Measurements from ENCODE around the gene SLC36A2.

The SLC36A2 gene

GRCh38 chr5:151293624-151294023, 53.7 kb downstream of the SLC36A2 start:
- TF ChIP-seq CTCF (IDR thresholded peaks at IDR 0.05; ENCODE audit: low read length) = no peak
- TF ChIP-seq EZH2 (optimal IDR thresholded peaks at IDR 0.05; ENCODE audit: low read depth, low read length) = no peak
- TF ChIP-seq EZH2phosphoT487 (IDR thresholded peaks at IDR 0.05; ENCODE audit: low read length) = no peak
- Histone ChIP-seq H3K9me3 (replicated peaks; ENCODE audit: insufficient read depth, low read length) (no peaks in the 10 kb centered on the region), H3K27ac (ENCODE audit: low read length) (no peak overlapping the region), H3K9me2 (replicated peaks; ENCODE audit: insufficient read depth, low read length) (no peaks in the 10 kb centered on the region), H3K9ac (ENCODE audit: low read length) (no peak overlapping the region), H3K79me2 (ENCODE audit: low read length) (no peaks in the 10 kb centered on the region), H3F3A (ENCODE audit: insufficient read depth, low read length) (no peaks in the 10 kb centered on the region), H2AFZ (ENCODE audit: low read length) (no peak overlapping the region), H3K4me2 (ENCODE audit: low read depth, low read length) (no peak overlapping the region), H3K4me3 (ENCODE audit: low read length) (no peak overlapping the region), H4K20me1 (ENCODE audit: insufficient read depth, low read length) (no peaks in the 10 kb centered on the region), H3K27me3 (replicated peaks; ENCODE audit: insufficient read depth, low read length) (no peaks in the 10 kb centered on the region), H3K4me1 (ENCODE audit: low read length) (no peaks in the 10 kb centered on the region), H3K36me3 (replicated peaks; ENCODE audit: insufficient read depth, low read length) (no peaks in the 10 kb centered on the region)
- no peak for DNase-seq

- no peak for DNase-seq
Observed at GRCh38 chr5:151288180-151288579, 59.2 kb downstream of the SLC36A2 start.

GRCh38 chr5:151286246-151286645, 61.1 kb downstream of the SLC36A2 start:
- H4K20me1 ChIP-seq (ENCODE audit: insufficient read depth, low read length) = no peaks in the 10 kb centered on the region
- no peak overlapping the region for H3K4me3 ChIP-seq (ENCODE audit: low read length)
- H3F3A ChIP-seq (ENCODE audit: insufficient read depth, low read length) = no peaks in the 10 kb centered on the region
- DNase-seq = no peak
- no peaks in the 10 kb centered on the region for H3K4me1 ChIP-seq (ENCODE audit: low read length)
- no peaks in the 10 kb centered on the region for H3K27me3 ChIP-seq (replicated peaks; ENCODE audit: insufficient read depth, low read length)
- no peak overlapping the region for H2AFZ ChIP-seq (ENCODE audit: low read length)
- no peak overlapping the region for H3K27ac ChIP-seq (ENCODE audit: low read length)
- no peak overlapping the region for H3K4me2 ChIP-seq (ENCODE audit: low read depth, low read length)
- no peaks in the 10 kb centered on the region for H3K79me2 ChIP-seq (ENCODE audit: low read length)
- H3K9ac ChIP-seq (ENCODE audit: low read length) = no peak overlapping the region
- H3K9me2 ChIP-seq (replicated peaks; ENCODE audit: insufficient read depth, low read length) = no peaks in the 10 kb centered on the region
- H3K9me3 ChIP-seq (replicated peaks; ENCODE audit: insufficient read depth, low read length) = no peaks in the 10 kb centered on the region
- H3K36me3 ChIP-seq (replicated peaks; ENCODE audit: insufficient read depth, low read length) = no peaks in the 10 kb centered on the region
- no peak for TF ChIP-seq EZH2phosphoT487 (IDR thresholded peaks at IDR 0.05; ENCODE audit: low read length)
- no peak for TF ChIP-seq CTCF (IDR thresholded peaks at IDR 0.05; ENCODE audit: low read length)
- no peak for TF ChIP-seq EZH2 (optimal IDR thresholded peaks at IDR 0.05; ENCODE audit: low read depth, low read length)

More at GRCh38 chr5:151288180-151288579, 59.2 kb downstream of the SLC36A2 start:
- Histone ChIP-seq H3K4me1 (ENCODE audit: low read length) (no peaks in the 10 kb centered on the region), H3K9me3 (replicated peaks; ENCODE audit: insufficient read depth, low read length) (no peaks in the 10 kb centered on the region), H3K4me2 (ENCODE audit: low read depth, low read length) (no peak overlapping the region), H3K9me2 (replicated peaks; ENCODE audit: insufficient read depth, low read length) (no peaks in the 10 kb centered on the region), H3K27ac (ENCODE audit: low read length) (no peak overlapping the region), H2AFZ (ENCODE audit: low read length) (no peak overlapping the region), H3K36me3 (replicated peaks; ENCODE audit: insufficient read depth, low read length) (no peaks in the 10 kb centered on the region), H3K27me3 (replicated peaks; ENCODE audit: insufficient read depth, low read length) (no peaks in the 10 kb centered on the region), H3K79me2 (ENCODE audit: low read length) (no peaks in the 10 kb centered on the region), H4K20me1 (ENCODE audit: insufficient read depth, low read length) (no peaks in the 10 kb centered on the region), H3K9ac (ENCODE audit: low read length) (no peak overlapping the region), H3F3A (ENCODE audit: insufficient read depth, low read length) (no peaks in the 10 kb centered on the region), H3K4me3 (ENCODE audit: low read length) (no peak overlapping the region)
- TF ChIP-seq EZH2 (optimal IDR thresholded peaks at IDR 0.05; ENCODE audit: low read depth, low read length) (no peak), CTCF (IDR thresholded peaks at IDR 0.05; ENCODE audit: low read length) (peak; percentile 18), EZH2phosphoT487 (IDR thresholded peaks at IDR 0.05; ENCODE audit: low read length) (no peak)

Data from MM.1S (cell line).